DND-41 (cell line): ENCODE results near the gene SKIDA1.

ENCODE experiments used
- ATAC-seq: fragments of 200-7000 bp; cut with Tn5 transposase; 3 replicates; pipeline ENCODE4 v1.9.1; 2021; ENCODE audit warnings: low read depth; ENCODE audit not compliant: insufficient read depth
- DNase-seq: peaks from one replicate; pipeline ENCODE4 v3.0.0-alpha.2; 2020
- H2AFZ ChIP-seq: 2 replicates; pipeline ENCODE4 v1.6.0; 2012; ENCODE audit warnings: low read depth, low read length
- H3K27ac ChIP-seq: 2 replicates; pipeline ENCODE4 v1.5.1; 2012; ENCODE audit warnings: low read length, inconsistent platforms
- H3K27me3 ChIP-seq: fragments of 200-600 bp; sonication (generic); 2 replicates; pipeline ENCODE4 v1.6.0; 2012; ENCODE audit warnings: low read length, mild to moderate bottlenecking, inconsistent platforms; ENCODE audit not compliant: insufficient read depth, poor library complexity
- H3K36me3 ChIP-seq: 2 replicates; pipeline ENCODE4 v1.5.1; 2012; ENCODE audit warnings: low read length, inconsistent platforms; ENCODE audit not compliant: insufficient read depth
- H3K4me1 ChIP-seq: 2 replicates; pipeline ENCODE4 v1.5.1; 2012; ENCODE audit warnings: mild to moderate bottlenecking, low read length; ENCODE audit not compliant: insufficient read depth
- H3K4me2 ChIP-seq: 2 replicates; pipeline ENCODE4 v1.6.0; 2012; ENCODE audit warnings: mild to moderate bottlenecking, moderate library complexity, low read length, inconsistent platforms; ENCODE audit not compliant: insufficient read depth
- H3K4me3 ChIP-seq, 2 experiments: fragments of 200-600 bp in 1 of 2; shearing (Covaris generic) in 1 of 2; 2 replicates each; pipeline ENCODE4 v1.5.1; 2012 to 2016; ENCODE audit warnings: inconsistent platforms in 2 of 2, low read length in 2 of 2, mild to moderate bottlenecking in 2 of 2, low read depth in 1 of 2, moderate library complexity in 1 of 2
- H3K79me2 ChIP-seq: 2 replicates; pipeline ENCODE4 v1.6.0; 2012; ENCODE audit warnings: low read length, inconsistent platforms; ENCODE audit not compliant: insufficient read depth
- H3K9ac ChIP-seq: 2 replicates; pipeline ENCODE4 v1.6.0; 2012; ENCODE audit warnings: low read depth, mild to moderate bottlenecking, inconsistent platforms, low read length, moderate library complexity
- H3K9me3 ChIP-seq: 2 replicates; pipeline ENCODE4 v1.5.1; 2012; ENCODE audit warnings: low read length, moderate library complexity, mild to moderate bottlenecking, inconsistent platforms; ENCODE audit not compliant: insufficient read depth, severe bottlenecking
- H4K20me1 ChIP-seq: 2 replicates; pipeline ENCODE4 v1.6.0; 2012; ENCODE audit warnings: low read length; ENCODE audit not compliant: insufficient read depth
- CTCF ChIP-seq: IDR thresholded peaks from 2 replicates; pipeline ENCODE4 v1.5.1; 2012; ENCODE audit warnings: borderline replicate concordance, low read length, moderate library complexity, mild to moderate bottlenecking; ENCODE audit not compliant: poor library complexity, severe bottlenecking; ENCODE audit errors: extremely low read depth
- EZH2 ChIP-seq: IDR thresholded peaks from 3 replicates; pipeline ENCODE4 v1.6.1; 2012; ENCODE audit warnings: borderline replicate concordance, low read depth, mild to moderate bottlenecking, moderate library complexity, low read length, inconsistent platforms; ENCODE audit not compliant: severe bottlenecking

Gene SKIDA1

GRCh38 chr10:21526860-21527597, 1.5 kb upstream of the SKIDA1 start:
- peaks cover 7% of the 10 kb centered on the region for H3K27me3 ChIP-seq
- H3K4me1 ChIP-seq = peaks cover 16% of the 10 kb centered on the region
- H3K4me3 ChIP-seq = peak overlapping the region in 1 of 2 experiments; percentile 60; a peak in 2 of 4 replicates
- peak overlapping the region; percentile 72 for H3K4me2 ChIP-seq
- H3K27ac ChIP-seq = peak overlapping the region; percentile 51; the same call in 1 of the 2 replicates
- no peaks in the 10 kb centered on the region for H3K79me2 ChIP-seq
- no peak for TF ChIP-seq CTCF
- no peak for TF ChIP-seq EZH2
- H3K9ac ChIP-seq = peak overlapping the region; percentile 58
- DNase-seq (no peak), ATAC-seq (no peak)
- H3K9me3 ChIP-seq = no peaks in the 10 kb centered on the region
- H4K20me1 ChIP-seq = no peaks in the 10 kb centered on the region
- H3K36me3 ChIP-seq = no peaks in the 10 kb centered on the region
- peak overlapping the region; percentile 74 for H2AFZ ChIP-seq

GRCh38 chr10:21526188-21526859, 842 bp upstream of the SKIDA1 start:
- Histone ChIP-seq H3K4me3 (peak overlapping the region; percentile 16 to 60; a peak in 3 of 4 replicates), H3K4me1 (peaks cover 16% of the 10 kb centered on the region), H2AFZ (peak overlapping the region; percentile 74), H3K27ac (peak overlapping the region; percentile 85; the same call in 1 of the 2 replicates), H3K9me3 (no peaks in the 10 kb centered on the region), H3K27me3 (peaks cover 7% of the 10 kb centered on the region), H3K4me2 (peak overlapping the region; percentile 72), H4K20me1 (no peaks in the 10 kb centered on the region), H3K36me3 (no peaks in the 10 kb centered on the region), H3K9ac (peak overlapping the region; percentile 58), H3K79me2 (no peaks in the 10 kb centered on the region)
- TF ChIP-seq CTCF = no peak
- no peak for TF ChIP-seq EZH2
- DNase-seq (peak; percentile 64), ATAC-seq (peak; percentile 73)

- no peak for DNase-seq
- Histone ChIP-seq H3K27me3 (peaks cover 20% of the 10 kb centered on the region), H3K4me1 (peaks cover 20% of the 10 kb centered on the region)
Measured at GRCh38 chr10:21524526-21525366, 736 bp downstream of the SKIDA1 start.

More at GRCh38 chr10:21524526-21525366, 736 bp downstream of the SKIDA1 start:
- Histone ChIP-seq H3K79me2 (no peaks in the 10 kb centered on the region), H3K27ac (no peak overlapping the region; the same call in 1 of the 2 replicates), H4K20me1 (no peaks in the 10 kb centered on the region), H2AFZ (peak overlapping the region; percentile 79), H3K36me3 (no peaks in the 10 kb centered on the region), H3K9me3 (no peaks in the 10 kb centered on the region), H3K9ac (peak overlapping the region; percentile 58), H3K4me3 (peak overlapping the region in 1 of 2 experiments; percentile 60; a peak in 2 of 4 replicates), H3K4me2 (peak overlapping the region; percentile 72)
- no peak for ATAC-seq
- TF ChIP-seq CTCF (no peak), EZH2 (no peak)
